Activated naive CD8-positive, alpha-beta T cell treated with anti-CD3 and anti-CD28 coated beads, Interleukin-2, amount 10 ng/mL, durations not matched to agents 7 days and 5 days (primary cell): ENCODE results near the gene BATF3. TPM values are rescaled to one million over a fixed set of nuclear protein-coding genes. Genes with fewer than 3 reads are reported as not detected.
"Not testable (repeated sequence)": the region's sequence is repeated elsewhere in the genome, so short reads cannot be mapped to it uniquely, and the experiment has no call there.

ENCODE experiments used
- ATAC-seq: fragments of 150-1000 bp; cut with Tn5 transposase; one replicate; pipeline ENCODE4 v1.10.0; 2021; ENCODE audit warnings: low read depth, moderate library complexity
- POLR2A ChIA-PET: fragments of 350-600 bp; sonication (Branson Sonifier 250); formaldehyde crosslinking; loops from one replicate; lab custom pipeline; 2021; ENCODE audit warnings: antibody characterized with exemption; lab: Charles Lee
- DNase-seq: peaks from one replicate; pipeline ENCODE4 v3.0.0; 2021
- H3K27ac Mint-ChIP-seq: one replicate; pipeline ENCODE4 v1.8.0; 2022; ENCODE audit warnings: mild to moderate bottlenecking, mixed read lengths
- H3K27me3 Mint-ChIP-seq: one replicate; pipeline ENCODE4 v1.8.0; 2022; ENCODE audit warnings: mild to moderate bottlenecking, moderate library complexity, mixed read lengths
- H3K36me3 Mint-ChIP-seq: one replicate; pipeline ENCODE4 v1.8.0; 2021; ENCODE audit warnings: mild to moderate bottlenecking, mixed read lengths
- H3K4me1 Mint-ChIP-seq: one replicate; pipeline ENCODE4 v1.8.0; 2021; ENCODE audit warnings: mixed read lengths
- H3K4me3 Mint-ChIP-seq: one replicate; pipeline ENCODE4 v1.8.0; 2022; ENCODE audit warnings: mild to moderate bottlenecking, moderate library complexity, mixed read lengths
- H3K9me3 Mint-ChIP-seq: one replicate; pipeline ENCODE4 v1.8.0; 2021; ENCODE audit warnings: mixed read lengths
- total RNA-seq, 2 experiments: library from RNA; stranded (reverse); gene quantifications; one replicate each; pipeline ENCODE4 v1.2.3, GENCODE V29; 2021

BATF3 gene
- total RNA-seq, 2 experiments from 2014 or later, result 9.8 to 13.2 TPM

DNA sequence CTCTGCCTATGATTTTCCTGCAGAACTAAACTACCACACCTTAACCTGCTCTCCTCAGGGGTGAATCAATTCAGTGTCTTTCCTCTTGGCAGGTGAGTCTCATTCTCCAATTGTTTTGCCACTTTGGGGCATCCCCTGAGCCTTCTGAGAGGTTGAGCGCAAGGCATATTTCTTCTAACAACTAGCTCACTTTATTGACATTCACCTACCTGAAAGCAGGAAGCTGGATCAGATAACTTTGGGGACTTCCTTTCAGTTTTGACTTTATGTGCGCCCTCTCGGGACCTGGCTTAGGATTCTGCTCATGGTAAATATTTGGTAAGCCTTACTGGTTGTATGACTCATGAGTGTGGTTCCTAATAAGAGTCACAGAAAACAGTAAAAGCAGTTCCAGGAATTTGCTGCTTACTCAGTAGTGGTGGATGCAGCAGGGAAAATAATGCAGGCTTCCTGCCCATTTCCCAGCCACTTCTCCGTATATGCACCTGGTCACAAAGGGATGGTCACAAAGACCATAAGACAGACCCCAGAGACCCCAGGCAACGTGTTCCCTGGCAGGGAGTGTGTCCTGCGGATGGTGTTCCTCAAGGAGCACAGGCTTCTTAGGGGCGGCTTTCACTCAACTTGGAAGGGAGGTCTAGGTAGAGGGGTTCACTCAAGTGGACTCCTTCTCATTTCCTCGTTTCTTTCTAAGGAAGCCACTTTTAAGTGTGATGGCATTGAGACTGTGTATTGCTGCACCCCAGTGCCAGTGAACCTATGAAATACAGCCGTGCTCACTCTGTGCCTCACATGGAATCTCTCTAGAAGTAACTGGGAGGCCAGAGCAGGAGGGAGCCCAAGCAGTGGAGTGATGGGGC lies 22.0 kb upstream of the BATF3 start:
- H3K36me3 Mint-ChIP-seq, result peaks cover 27% of the 10 kb centered on the region
- peak; percentile 84 for ATAC-seq
- H3K4me1 Mint-ChIP-seq, result peaks cover 36% of the 10 kb centered on the region

DNA sequence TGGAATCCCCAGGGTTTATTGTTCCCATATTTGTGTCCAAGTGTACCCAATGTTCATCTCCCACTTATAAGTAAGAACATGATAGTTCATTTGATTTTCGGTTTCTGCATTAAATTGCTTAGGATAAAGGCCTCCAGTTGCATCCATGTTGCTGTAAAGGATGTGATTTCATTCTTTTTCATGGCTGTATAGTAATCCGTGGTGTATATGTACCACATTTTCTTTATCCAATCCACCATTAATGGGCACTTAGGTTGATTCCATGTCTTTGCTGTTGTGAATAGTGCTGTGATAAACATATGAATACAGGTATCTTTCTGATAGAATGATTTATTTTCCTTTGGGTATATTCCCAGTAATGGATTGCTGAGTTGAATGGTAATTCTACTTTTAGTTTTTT lies 20.0 kb upstream of the BATF3 start:
- Mint-ChIP-seq H3K4me3 (no peak overlapping the region), H3K27ac (no peak overlapping the region), H3K4me1 (peaks cover 32% of the 10 kb centered on the region), H3K36me3 (peaks cover 17% of the 10 kb centered on the region), H3K27me3 (peaks cover 7% of the 10 kb centered on the region), H3K9me3 (no peaks in the 10 kb centered on the region)
- POLR2A ChIA-PET, result no interaction called here
- ATAC-seq, result no peak
- DNase-seq, result no peak

More for the DNA sequence above, 22.0 kb upstream of the BATF3 start:
- peak overlapping the region; percentile 71 for H3K27ac Mint-ChIP-seq
- POLR2A ChIA-PET, result no interaction called here
- peak overlapping the region; percentile 68 for H3K4me3 Mint-ChIP-seq
- no peaks in the 10 kb centered on the region for H3K9me3 Mint-ChIP-seq
- peaks cover 4% of the 10 kb centered on the region for H3K27me3 Mint-ChIP-seq
- DNase-seq, result no peak

DNA sequence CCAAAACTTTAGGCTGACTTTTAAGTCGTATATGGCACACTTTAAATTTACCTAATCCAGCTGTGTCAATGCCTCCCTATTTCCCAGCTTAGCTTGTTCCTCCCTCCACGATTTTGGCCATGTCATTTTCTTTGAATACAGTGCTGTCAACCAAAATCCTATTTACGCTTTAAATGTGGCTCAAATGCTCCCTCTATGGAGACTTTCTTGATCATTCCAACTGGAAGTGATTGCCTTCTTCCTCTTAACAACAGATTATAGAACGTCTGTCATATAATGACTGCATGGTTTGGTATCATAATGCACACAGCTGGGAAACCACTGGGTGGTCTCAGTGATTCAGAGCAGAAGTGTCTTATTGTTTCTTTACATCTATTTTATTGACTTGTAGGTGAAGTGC lies 18.9 kb upstream of the BATF3 start:
- no peak overlapping the region for H3K27ac Mint-ChIP-seq
- POLR2A ChIA-PET, result no interaction called here
- H3K36me3 Mint-ChIP-seq, result peaks cover 10% of the 10 kb centered on the region
- DNase-seq, result no peak
- no peaks in the 10 kb centered on the region for H3K9me3 Mint-ChIP-seq
- H3K4me3 Mint-ChIP-seq, result no peak overlapping the region
- no peak for ATAC-seq
- peaks cover 7% of the 10 kb centered on the region for H3K27me3 Mint-ChIP-seq
- H3K4me1 Mint-ChIP-seq, result peaks cover 28% of the 10 kb centered on the region

DNA sequence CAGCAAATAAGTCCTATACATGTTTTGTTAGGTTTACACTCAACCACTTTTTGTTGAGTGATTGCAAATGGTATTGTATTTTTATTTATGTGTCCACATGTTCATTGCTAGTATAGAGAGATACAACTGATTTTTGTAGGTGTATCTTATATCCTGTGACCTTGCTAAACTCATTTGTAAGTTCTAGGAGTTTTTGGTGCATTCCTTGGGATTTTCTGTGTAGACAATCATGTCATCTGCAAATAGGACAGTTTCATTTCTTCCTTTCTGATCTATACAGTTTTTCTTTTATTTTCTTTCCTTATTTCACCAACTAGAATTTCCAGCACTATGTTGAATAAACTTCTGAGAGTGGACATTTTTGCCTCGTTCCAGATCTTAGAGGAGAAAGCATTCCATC lies 16.5 kb upstream of the BATF3 start:
- POLR2A ChIA-PET, result no interaction called here
- peaks cover 5% of the 10 kb centered on the region for H3K36me3 Mint-ChIP-seq
- H3K27ac Mint-ChIP-seq, result no peak overlapping the region
- H3K4me3 Mint-ChIP-seq, result no peak overlapping the region
- DNase-seq (no peak), ATAC-seq (no peak)
- H3K27me3 Mint-ChIP-seq, result peaks cover 11% of the 10 kb centered on the region
- peaks cover 8% of the 10 kb centered on the region for H3K4me1 Mint-ChIP-seq
- no peaks in the 10 kb centered on the region for H3K9me3 Mint-ChIP-seq

DNA sequence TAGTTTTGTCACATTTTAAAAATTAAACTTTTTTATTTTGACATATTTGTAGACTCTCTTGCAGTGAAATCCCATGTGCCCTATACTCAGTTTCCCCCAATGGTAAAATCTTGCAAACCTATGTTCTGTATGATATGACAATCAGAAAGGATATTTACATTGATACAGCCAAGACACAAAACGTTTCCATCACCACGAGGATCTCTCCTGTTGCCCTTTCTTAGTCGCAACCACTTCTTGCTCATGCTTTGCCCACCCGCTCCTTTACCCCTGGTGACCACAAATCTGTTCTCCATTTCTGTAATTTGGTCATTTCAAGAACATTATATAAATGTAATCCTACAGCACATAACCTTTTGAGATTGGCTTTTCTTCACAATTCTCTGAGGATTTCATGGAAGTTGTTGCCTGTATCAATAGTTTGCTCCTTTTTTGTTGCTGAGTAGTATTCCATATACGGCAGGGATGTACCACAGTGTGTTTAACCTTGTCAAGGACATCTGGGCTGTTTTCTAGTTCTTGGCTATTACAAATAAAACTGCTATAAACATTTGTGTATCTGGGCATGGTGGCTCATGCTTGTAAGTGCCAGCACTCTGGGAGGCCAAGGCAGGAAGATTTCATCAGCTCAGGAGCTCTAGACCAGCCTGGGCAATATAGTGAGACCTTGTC lies 14.0 kb upstream of the BATF3 start:
- ATAC-seq (no peak), DNase-seq (no peak)
- POLR2A ChIA-PET, result no interaction called here
- peaks cover 2% of the 10 kb centered on the region for H3K36me3 Mint-ChIP-seq
- no peak overlapping the region for H3K4me3 Mint-ChIP-seq
- peaks cover 9% of the 10 kb centered on the region for H3K4me1 Mint-ChIP-seq
- H3K27ac Mint-ChIP-seq, result no peak overlapping the region
- peaks cover 11% of the 10 kb centered on the region for H3K27me3 Mint-ChIP-seq
- H3K9me3 Mint-ChIP-seq, result no peaks in the 10 kb centered on the region

DNA sequence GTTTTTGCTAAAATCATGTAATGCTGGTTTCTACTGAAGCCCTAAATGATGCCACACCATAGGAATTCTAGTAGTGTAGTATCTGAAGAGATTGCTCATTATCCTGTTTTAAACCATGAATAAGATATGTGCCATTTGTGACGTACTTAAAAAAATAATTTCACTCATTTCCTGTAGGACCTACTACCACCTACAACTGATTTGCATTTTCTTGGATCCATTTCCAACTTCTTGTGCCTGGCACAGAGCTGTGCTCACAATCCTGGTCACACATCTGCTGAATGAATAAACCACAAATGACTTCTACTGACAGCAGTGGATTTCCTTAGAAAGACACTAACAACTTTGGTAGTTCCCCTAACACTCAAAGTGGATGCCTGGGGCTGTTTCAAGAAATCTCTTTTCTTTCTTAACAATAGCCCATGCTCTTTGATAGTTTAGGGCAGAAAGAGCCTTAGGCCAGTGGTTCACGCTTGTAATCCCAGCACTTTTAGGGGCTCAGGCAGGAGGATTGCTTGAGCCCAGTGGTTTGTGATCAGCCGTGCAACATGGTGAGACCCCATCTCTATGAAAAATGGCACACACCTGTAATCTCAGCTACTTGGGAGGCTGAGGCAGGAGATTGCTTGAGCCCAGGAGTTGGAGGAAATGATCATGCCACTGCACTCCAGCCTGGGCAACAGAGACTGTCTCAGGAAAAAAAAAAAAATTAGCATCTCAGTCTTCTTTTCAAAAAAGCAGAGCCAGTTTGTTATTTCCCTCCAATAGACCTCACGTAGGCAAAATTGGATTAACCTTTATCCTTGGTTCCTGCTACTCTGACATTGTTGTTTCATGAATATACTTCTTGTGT lies 13.0 kb upstream of the BATF3 start:
- peaks cover 7% of the 10 kb centered on the region for H3K27me3 Mint-ChIP-seq
- no peaks in the 10 kb centered on the region for H3K36me3 Mint-ChIP-seq
- ATAC-seq, result no peak
- H3K4me1 Mint-ChIP-seq, result peaks cover 6% of the 10 kb centered on the region
- POLR2A ChIA-PET, result no interaction called here
- no peak overlapping the region for H3K27ac Mint-ChIP-seq
- H3K4me3 Mint-ChIP-seq, result no peak overlapping the region
- no peak for DNase-seq
- H3K9me3 Mint-ChIP-seq, result no peaks in the 10 kb centered on the region

DNA sequence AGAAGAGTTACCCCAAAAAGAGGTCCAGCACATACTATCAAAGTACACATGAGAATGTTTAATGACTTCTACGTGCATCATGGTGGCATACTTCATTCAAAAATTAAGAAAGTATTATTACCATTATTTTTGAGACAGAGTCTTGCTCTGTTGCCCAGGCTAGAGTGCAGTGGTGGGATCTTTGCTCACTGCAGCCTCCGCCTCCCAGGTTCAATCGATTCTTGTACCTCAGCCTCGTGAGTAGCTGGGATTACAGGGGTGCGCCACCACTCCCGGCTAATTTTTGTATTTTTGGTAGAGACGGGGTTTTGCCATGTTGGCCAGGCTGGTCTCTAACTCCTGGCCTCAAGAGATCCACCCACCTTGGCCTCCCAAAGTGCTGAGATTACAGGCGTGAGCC lies 12.3 kb upstream of the BATF3 start:
- DNase-seq, H3K9me3 Mint-ChIP-seq, H3K27ac Mint-ChIP-seq, POLR2A ChIA-PET, H3K36me3 Mint-ChIP-seq, H3K4me1 Mint-ChIP-seq, H3K4me3 Mint-ChIP-seq, H3K27me3 Mint-ChIP-seq, ATAC-seq: not testable (repeated sequence)

DNA sequence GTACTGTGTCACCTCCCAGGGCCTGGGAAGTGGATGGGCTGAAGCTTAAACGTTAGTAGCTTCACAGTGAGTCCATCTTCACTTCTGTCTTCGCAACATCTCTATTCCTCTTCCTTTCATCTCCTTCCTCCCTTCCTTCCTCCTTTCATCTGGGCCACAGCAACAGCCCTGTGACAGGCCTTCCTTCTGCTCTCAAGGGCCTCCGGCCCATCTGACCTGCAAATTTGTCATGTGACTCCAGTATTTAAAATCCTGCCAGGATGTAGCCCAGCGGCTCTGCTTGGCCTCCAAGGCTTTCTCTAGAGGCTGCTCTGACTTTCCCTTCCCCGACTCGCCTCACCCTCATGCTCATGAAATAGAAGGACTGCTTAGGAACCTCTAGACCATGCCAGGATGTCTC lies 10.9 kb upstream of the BATF3 start:
- DNase-seq, result no peak
- Mint-ChIP-seq H3K27me3 (peaks cover 4% of the 10 kb centered on the region), H3K4me1 (peaks cover 6% of the 10 kb centered on the region), H3K27ac (no peak overlapping the region), H3K4me3 (no peak overlapping the region), H3K9me3 (no peaks in the 10 kb centered on the region), H3K36me3 (no peaks in the 10 kb centered on the region)
- no peak for ATAC-seq
- POLR2A ChIA-PET, result interaction anchor here (1.1 kb wide), 1 partner anchor 81 kb away, joined by 4 read pairs; the partner anchor contains the start of genes NSL1 and TATDN3

DNA sequence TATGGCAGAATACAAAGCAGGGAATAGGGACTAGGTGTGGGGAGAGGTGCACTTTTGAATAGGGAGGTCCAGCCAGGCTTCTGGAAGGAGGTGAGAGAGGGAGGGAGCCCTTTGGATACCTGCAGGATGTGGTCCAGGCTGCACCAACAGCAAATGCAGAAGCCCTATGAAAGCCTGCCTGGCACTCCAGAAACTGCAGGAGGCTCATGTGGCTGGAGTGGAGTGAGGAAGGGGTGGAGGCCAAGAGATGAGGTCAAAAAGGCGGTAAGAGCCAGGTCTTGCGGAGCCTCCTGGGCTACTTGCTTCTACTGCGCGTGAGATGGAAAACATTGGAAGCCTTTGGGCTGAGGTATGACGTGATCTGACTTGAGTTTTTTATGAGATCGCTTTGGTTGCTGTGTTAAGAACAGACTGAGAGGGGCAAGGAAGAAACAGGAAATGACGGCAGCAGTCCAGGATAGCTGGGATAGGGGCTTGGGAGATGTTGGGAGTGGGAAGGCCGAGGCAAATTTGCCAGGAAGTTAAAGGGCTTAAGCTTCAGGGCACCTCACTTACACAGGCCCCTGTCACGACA lies 4.4 kb upstream of the BATF3 start:
- no peaks in the 10 kb centered on the region for H3K36me3 Mint-ChIP-seq
- DNase-seq, result no peak
- POLR2A ChIA-PET, result no interaction called here

DNA sequence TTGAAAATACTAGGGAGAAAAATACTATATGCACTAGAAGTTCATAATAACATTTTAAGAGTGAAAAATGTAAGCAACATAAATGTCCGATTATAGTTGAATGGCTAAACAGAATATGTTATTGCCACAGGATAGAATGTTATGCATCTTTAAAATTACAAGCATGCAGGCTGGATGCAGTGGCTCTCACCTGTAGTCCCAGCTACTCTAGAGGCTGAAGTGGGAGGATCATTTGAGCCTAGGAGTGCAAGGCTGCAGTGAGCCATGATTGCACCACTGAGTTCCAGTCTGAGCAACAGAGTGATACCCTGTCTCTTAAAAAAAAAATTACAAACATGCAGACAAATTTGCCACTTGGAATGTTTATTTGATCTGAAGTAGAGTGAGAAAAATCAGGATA lies 3.0 kb upstream of the BATF3 start:
- DNase-seq, result no peak
- H3K4me1 Mint-ChIP-seq, result peaks cover 20% of the 10 kb centered on the region
- H3K27me3 Mint-ChIP-seq, result peaks cover 2% of the 10 kb centered on the region
- H3K4me3 Mint-ChIP-seq, result no peak overlapping the region
- POLR2A ChIA-PET, result no interaction called here
- H3K27ac Mint-ChIP-seq, result no peak overlapping the region
- H3K36me3 Mint-ChIP-seq, result no peaks in the 10 kb centered on the region
- ATAC-seq, result no peak
- H3K9me3 Mint-ChIP-seq, result no peaks in the 10 kb centered on the region

More for the DNA sequence above, 4.4 kb upstream of the BATF3 start:
- ATAC-seq, result no peak
- peaks cover 12% of the 10 kb centered on the region for H3K4me1 Mint-ChIP-seq
- H3K4me3 Mint-ChIP-seq, result no peak overlapping the region
- peaks cover 2% of the 10 kb centered on the region for H3K27me3 Mint-ChIP-seq
- H3K9me3 Mint-ChIP-seq, result no peaks in the 10 kb centered on the region
- no peak overlapping the region for H3K27ac Mint-ChIP-seq

DNA sequence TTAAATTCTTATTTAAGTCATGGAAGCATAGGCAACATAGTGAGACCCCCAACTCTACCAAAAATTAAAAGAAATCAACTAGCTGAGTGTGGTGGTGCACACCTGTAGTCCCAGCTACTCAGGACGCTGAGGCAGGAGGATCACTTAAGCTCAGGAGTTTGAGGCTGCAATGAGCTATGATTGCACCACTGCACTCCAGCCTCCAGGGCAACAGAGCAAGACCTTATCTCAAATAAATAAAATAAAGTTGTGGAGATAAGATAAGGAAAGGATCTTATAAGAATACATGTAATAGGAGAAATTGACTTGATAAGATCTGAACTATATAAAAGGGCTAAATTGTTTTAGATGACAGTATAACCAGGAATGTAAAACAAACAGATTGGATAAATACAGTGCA lies 2.3 kb upstream of the BATF3 start:
- DNase-seq, result no peak
- Mint-ChIP-seq H3K27me3 (peaks cover 2% of the 10 kb centered on the region), H3K9me3 (no peaks in the 10 kb centered on the region), H3K4me1 (peaks cover 27% of the 10 kb centered on the region), H3K36me3 (no peaks in the 10 kb centered on the region), H3K27ac (no peak overlapping the region), H3K4me3 (no peak overlapping the region)
- POLR2A ChIA-PET, result interaction anchor here (1.8 kb wide), 1 partner anchor 89 kb away, joined by 5 read pairs; the partner anchor contains the start of genes NSL1 and TATDN3
- ATAC-seq, result no peak

DNA sequence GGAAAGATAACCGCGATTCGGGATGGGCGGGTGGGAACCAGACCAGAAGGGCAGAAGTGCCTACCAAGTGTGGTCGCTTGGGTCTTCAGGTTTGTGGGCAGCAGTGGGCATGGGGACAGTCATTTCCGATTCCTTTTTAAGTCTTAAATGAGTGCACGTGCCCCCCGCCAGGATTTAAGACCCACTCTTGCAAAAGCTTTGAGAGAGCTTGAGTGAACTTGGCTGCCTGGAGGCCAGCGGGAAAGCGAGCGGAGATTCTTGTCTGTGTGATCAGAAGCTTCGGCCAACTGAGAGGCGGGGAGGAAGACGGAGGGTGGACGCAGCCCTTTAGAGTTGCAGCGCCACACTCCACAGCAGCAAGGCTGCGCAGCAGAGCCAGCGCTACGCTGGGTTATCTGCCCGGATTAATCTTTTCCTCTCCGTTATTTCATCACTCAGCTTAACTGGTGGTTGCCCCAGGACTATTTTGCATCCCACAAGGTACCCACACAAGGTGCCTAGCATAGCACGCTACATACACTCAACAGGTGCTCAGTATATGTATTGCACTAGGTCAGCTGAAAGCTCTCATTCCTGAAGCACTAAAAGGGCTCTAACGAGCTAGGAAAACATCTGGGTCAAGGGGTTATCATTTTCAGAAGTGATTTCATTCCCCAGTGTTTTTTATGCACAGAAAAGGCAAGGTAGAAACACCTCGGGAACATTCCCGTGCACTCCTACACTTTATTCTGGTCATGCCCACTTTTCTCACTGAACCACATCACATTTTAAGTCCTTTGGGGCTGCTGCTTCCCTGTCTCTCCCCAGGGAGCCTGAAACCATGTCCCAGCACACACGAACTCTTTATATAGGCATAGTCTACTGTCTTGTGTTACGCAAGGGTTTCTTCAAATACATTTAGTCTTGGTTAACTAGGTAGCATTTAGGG lies 1.5 kb upstream of the BATF3 start:
- no peak for ATAC-seq
- Mint-ChIP-seq H3K27me3 (peaks cover 2% of the 10 kb centered on the region), H3K4me1 (peaks cover 32% of the 10 kb centered on the region), H3K9me3 (no peaks in the 10 kb centered on the region), H3K4me3 (peak overlapping the region; percentile 73), H3K27ac (no peak overlapping the region), H3K36me3 (peaks cover 4% of the 10 kb centered on the region)
- no peak for DNase-seq
- POLR2A ChIA-PET, result interaction anchor here (1.8 kb wide), 1 partner anchor 90 kb away, joined by 5 read pairs; the partner anchor contains the start of genes NSL1 and TATDN3
